ENCODE results near the gene CHMP4B. TPM values are rescaled to one million over a fixed set of nuclear protein-coding genes. Genes with fewer than 3 reads are reported as not detected.

Gene CHMP4B
- total and polyA plus RNA-seq, 4 donors, result 2.7 to 37.2 (median 17.2) TPM

DNA sequence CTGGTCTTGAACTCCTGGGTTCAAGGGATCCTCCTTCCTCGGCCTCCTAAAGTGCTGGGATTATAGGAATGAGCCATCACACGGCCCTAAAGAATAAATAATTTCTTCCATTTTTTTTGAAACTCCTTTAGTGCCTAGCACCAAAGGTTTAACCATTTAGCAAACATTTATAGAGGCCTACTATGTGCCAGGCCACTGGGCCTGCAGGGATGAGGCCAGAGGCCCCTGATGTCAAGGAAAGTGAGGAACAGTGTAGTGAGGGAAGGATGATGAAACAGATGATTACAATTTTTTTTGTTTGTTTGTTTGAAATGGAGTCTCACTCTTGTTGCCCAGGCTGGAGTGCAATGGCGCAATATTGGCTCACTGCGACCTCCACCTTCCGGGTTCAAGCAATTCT lies 45.6 kb upstream of the CHMP4B start:
- DNase-seq (ENCODE audit: low spot score), result no peak
- H3K4me1 ChIP-seq (ENCODE audit: control insufficient read depth in 4 of 4, insufficient read depth in 4 of 4, low read length in 3 of 4), result no peaks in the 10 kb centered on the region
- no peak overlapping the region for H3K9ac ChIP-seq (ENCODE audit: low read depth in 1 of 2, low read length in 2 of 2)
- no peaks in the 10 kb centered on the region for H3K27me3 ChIP-seq (ENCODE audit: control insufficient read depth in 4 of 4, insufficient read depth in 4 of 4, low read length in 3 of 4)
- no peak overlapping the region for H3K27ac ChIP-seq (ENCODE audit: low read depth in 1 of 2, low read length in 2 of 2)
- 95% methylated on average over 5 of the region's 5 CpGs for WGBS
- no peak overlapping the region for H3K4me3 ChIP-seq (ENCODE audit: low read depth in 1 of 3, low read length in 3 of 3)
- peaks cover 0 to 11% (median under 1%) of the 10 kb centered on the region in 4 donors for H3K36me3 ChIP-seq (ENCODE audit: control insufficient read depth in 4 of 4, insufficient read depth in 3 of 4, low read depth in 1 of 4, low read length in 3 of 4)
- H3K9me3 ChIP-seq (ENCODE audit: control insufficient read depth in 4 of 4, low read length in 3 of 4), result no peaks in the 10 kb centered on the region
- no peak for TF ChIP-seq GABPA (IDR thresholded peaks at IDR 0.05 in 1 of 2, conservative IDR thresholded peaks at IDR 0.05 in 1 of 2)
- no peak for TF ChIP-seq TAF1 (conservative IDR thresholded peaks at IDR 0.05)
- TF ChIP-seq RAD21 (IDR thresholded peaks at IDR 0.05), result no peak
- TF ChIP-seq FOXA2 (IDR thresholded peaks at IDR 0.05), result no peak

DNA sequence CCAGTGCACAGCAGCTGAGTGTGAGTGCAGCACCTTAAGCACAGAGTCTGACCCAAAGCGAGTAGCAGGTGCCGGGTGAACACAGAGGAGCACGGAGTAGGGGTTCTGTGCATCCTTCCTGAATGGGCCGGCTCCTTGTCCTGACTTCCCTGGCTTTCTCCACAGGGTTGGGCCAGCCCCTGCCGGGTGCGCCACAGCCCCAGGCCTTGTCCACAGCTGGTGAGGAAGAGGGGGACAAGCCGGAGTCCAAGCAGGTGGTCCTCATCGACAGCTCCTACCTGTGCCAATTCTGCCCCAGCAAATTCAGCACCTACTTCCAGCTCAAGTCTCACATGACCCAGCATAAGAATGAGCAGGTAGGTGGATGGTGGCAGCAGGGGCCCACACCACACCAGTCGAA lies 44.5 kb upstream of the CHMP4B start:
- TF ChIP-seq NR2F2 (IDR thresholded peaks at IDR 0.05), result no peak
- Histone ChIP-seq H3K9me3 (ENCODE audit: control insufficient read depth in 4 of 4, low read length in 3 of 4) (no peaks in the 10 kb centered on the region), H3K4me3 (ENCODE audit: low read depth in 1 of 3, low read length in 3 of 3) (no peak overlapping the region), H3K4me1 (ENCODE audit: control insufficient read depth in 4 of 4, insufficient read depth in 4 of 4, low read length in 3 of 4) (no peaks in the 10 kb centered on the region), H3K27ac (ENCODE audit: low read depth in 1 of 2, low read length in 2 of 2) (no peak overlapping the region), H3K27me3 (ENCODE audit: control insufficient read depth in 4 of 4, insufficient read depth in 4 of 4, low read length in 3 of 4) (no peaks in the 10 kb centered on the region), H3K9ac (ENCODE audit: low read depth in 1 of 2, low read length in 2 of 2) (no peak overlapping the region), H3K36me3 (ENCODE audit: control insufficient read depth in 4 of 4, insufficient read depth in 3 of 4, low read depth in 1 of 4, low read length in 3 of 4) (peaks cover 0 to 11% (median 1%) of the 10 kb centered on the region in 4 donors)
- no peak for DNase-seq (ENCODE audit: low spot score)
- 98% methylated on average over 9 of the region's 9 CpGs for WGBS

DNA sequence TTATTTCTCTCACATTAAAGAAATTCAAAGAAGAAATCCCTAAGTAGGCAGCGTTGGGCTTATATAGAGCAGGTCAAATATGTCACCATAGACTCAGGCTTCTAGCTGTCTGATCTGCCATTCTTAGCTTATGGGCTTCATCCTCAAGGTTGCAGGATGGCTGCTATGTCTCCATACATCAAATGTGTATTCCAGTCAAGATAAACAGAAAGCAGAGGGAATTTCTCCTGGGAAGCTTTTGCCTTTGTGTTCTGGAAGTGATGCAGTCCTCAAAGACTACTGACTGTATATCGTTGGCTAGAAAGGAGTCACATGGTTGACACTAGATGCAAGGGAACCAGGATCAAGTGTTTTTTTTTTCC lies 43.4 kb upstream of the CHMP4B start:
- 98% methylated on average over 2 of the region's 2 CpGs for WGBS
- TF ChIP-seq FOXA2 (IDR thresholded peaks at IDR 0.05) (no peak), YY1 (IDR thresholded peaks at IDR 0.05) (no peak), SP1 (IDR thresholded peaks at IDR 0.05) (no peak)
- TF ChIP-seq, protein P1, sequence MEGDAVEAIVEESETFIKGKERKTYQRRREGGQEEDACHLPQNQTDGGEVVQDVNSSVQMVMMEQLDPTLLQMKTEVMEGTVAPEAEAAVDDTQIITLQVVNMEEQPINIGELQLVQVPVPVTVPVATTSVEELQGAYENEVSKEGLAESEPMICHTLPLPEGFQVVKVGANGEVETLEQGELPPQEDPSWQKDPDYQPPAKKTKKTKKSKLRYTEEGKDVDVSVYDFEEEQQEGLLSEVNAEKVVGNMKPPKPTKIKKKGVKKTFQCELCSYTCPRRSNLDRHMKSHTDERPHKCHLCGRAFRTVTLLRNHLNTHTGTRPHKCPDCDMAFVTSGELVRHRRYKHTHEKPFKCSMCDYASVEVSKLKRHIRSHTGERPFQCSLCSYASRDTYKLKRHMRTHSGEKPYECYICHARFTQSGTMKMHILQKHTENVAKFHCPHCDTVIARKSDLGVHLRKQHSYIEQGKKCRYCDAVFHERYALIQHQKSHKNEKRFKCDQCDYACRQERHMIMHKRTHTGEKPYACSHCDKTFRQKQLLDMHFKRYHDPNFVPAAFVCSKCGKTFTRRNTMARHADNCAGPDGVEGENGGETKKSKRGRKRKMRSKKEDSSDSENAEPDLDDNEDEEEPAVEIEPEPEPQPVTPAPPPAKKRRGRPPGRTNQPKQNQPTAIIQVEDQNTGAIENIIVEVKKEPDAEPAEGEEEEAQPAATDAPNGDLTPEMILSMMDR (IDR thresholded peaks at IDR 0.05; ENCODE audit: low read depth, low read length, missing input control), result no peak
- no peaks in the 10 kb centered on the region for H3K9me3 ChIP-seq (ENCODE audit: control insufficient read depth in 4 of 4, low read length in 3 of 4)
- no peak for DNase-seq (ENCODE audit: low spot score)
- H3K27me3 ChIP-seq (ENCODE audit: control insufficient read depth in 4 of 4, insufficient read depth in 4 of 4, low read length in 3 of 4), result no peaks in the 10 kb centered on the region
- H3K9ac ChIP-seq (ENCODE audit: low read depth in 1 of 2, low read length in 2 of 2), result no peak overlapping the region
- peaks cover 0 to 8% (median 1%) of the 10 kb centered on the region in 4 donors for H3K36me3 ChIP-seq (ENCODE audit: control insufficient read depth in 4 of 4, insufficient read depth in 3 of 4, low read depth in 1 of 4, low read length in 3 of 4)
- no peak overlapping the region for H3K27ac ChIP-seq (ENCODE audit: low read depth in 1 of 2, low read length in 2 of 2)
- H3K4me1 ChIP-seq (ENCODE audit: control insufficient read depth in 4 of 4, insufficient read depth in 4 of 4, low read length in 3 of 4), result no peaks in the 10 kb centered on the region
- no peak overlapping the region for H3K4me3 ChIP-seq (ENCODE audit: low read depth in 1 of 3, low read length in 3 of 3)

DNA sequence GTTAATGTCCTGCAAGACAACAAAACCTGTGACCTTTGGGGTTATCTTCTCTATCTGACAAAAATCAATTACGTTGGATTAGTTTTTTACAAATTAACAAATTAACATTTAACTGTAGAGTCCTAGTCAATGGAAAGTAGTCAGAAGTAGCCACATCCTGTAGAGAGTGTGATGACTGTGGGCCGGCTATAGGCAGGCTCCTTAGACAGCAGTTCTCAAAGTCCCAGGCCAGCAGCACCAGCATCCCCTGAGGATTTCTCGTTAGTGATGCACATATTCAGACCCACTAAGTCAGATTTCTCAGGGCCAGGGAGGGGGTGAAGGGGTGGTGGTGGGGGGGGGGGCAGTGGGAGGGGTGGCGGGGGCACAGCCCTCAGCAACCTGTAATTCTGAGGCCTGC lies 42.1 kb upstream of the CHMP4B start:
- no peaks in the 10 kb centered on the region for H3K27me3 ChIP-seq (ENCODE audit: control insufficient read depth in 4 of 4, insufficient read depth in 4 of 4, low read length in 3 of 4)
- TF ChIP-seq FOXA1 (IDR thresholded peaks at IDR 0.05), result no peak
- TF ChIP-seq RXRA (IDR thresholded peaks at IDR 0.05), result no peak
- no peak for TF ChIP-seq EGR1 (IDR thresholded peaks at IDR 0.05; ENCODE audit: low read depth in 2 of 2)
- TF ChIP-seq, protein P2, sequence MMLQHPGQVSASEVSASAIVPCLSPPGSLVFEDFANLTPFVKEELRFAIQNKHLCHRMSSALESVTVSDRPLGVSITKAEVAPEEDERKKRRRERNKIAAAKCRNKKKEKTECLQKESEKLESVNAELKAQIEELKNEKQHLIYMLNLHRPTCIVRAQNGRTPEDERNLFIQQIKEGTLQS (IDR thresholded peaks at IDR 0.05), result no peak
- no peak for TF ChIP-seq TAF1 (conservative IDR thresholded peaks at IDR 0.05)
- WGBS, result 91% methylated on average over 4 of the region's 4 CpGs
- no peak overlapping the region for H3K9ac ChIP-seq (ENCODE audit: low read depth in 1 of 2, low read length in 2 of 2)
- no peak for DNase-seq (ENCODE audit: low spot score)
- H3K9me3 ChIP-seq (ENCODE audit: control insufficient read depth in 4 of 4, low read length in 3 of 4), result no peaks in the 10 kb centered on the region
- no peak overlapping the region for H3K4me3 ChIP-seq (ENCODE audit: low read depth in 1 of 3, low read length in 3 of 3)
- no peaks in the 10 kb centered on the region for H3K4me1 ChIP-seq (ENCODE audit: control insufficient read depth in 4 of 4, insufficient read depth in 4 of 4, low read length in 3 of 4)
- H3K27ac ChIP-seq (ENCODE audit: low read depth in 1 of 2, low read length in 2 of 2), result no peak overlapping the region
- H3K36me3 ChIP-seq (ENCODE audit: control insufficient read depth in 4 of 4, insufficient read depth in 3 of 4, low read depth in 1 of 4, low read length in 3 of 4), result peaks cover 0 to 8% (median 1%) of the 10 kb centered on the region in 4 donors

Data from liver (tissue), 9 donors.